ENCODE results near the gene CASP10. TPM values are rescaled to one million over a fixed set of nuclear protein-coding genes. Genes with fewer than 3 reads are reported as not detected.

CASP10 gene
- total RNA-seq, 1 donor from 2014 or later: 9.0 TPM

- peak overlapping the region; percentile 64 for H3K27ac Mint-ChIP-seq
- no peak for DNase-seq (ENCODE audit: low spot score, unreplicated experiment)
These were observed 13.1 kb downstream of the CASP10 start for GRCh38 chr2:201196003-201196402.

DNA sequence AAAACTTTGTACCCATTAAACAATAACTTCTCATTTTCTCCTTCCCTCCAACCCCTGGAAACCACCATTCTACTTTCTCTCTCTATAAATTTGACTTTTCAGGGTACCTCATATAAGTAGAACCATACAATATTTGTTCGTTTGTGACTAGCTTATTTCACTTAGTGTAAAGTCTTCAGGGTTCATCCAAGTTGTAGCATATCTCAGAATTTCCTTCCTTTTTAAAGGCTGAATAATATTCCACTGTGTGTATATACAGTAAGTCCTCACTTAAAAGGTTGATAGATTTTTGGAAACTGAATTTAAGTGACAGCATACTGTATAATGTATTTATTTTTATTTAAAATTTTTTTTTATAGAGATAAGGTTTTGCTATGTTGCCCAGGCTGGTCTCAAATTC is 13.9 kb downstream of the CASP10 start:
- TF ChIP-seq, protein P1, sequence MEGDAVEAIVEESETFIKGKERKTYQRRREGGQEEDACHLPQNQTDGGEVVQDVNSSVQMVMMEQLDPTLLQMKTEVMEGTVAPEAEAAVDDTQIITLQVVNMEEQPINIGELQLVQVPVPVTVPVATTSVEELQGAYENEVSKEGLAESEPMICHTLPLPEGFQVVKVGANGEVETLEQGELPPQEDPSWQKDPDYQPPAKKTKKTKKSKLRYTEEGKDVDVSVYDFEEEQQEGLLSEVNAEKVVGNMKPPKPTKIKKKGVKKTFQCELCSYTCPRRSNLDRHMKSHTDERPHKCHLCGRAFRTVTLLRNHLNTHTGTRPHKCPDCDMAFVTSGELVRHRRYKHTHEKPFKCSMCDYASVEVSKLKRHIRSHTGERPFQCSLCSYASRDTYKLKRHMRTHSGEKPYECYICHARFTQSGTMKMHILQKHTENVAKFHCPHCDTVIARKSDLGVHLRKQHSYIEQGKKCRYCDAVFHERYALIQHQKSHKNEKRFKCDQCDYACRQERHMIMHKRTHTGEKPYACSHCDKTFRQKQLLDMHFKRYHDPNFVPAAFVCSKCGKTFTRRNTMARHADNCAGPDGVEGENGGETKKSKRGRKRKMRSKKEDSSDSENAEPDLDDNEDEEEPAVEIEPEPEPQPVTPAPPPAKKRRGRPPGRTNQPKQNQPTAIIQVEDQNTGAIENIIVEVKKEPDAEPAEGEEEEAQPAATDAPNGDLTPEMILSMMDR (IDR thresholded peaks at IDR 0.05; ENCODE audit: unreplicated experiment): no peak
- Mint-ChIP-seq H3K4me1 (ENCODE audit: low read depth) (peaks cover 29% of the 10 kb centered on the region), H3K9me3 (ENCODE audit: low read depth) (no peaks in the 10 kb centered on the region), H3K27ac (no peak overlapping the region), H3K4me3 (ENCODE audit: low read depth) (no peak overlapping the region), H3K36me3 (ENCODE audit: insufficient read depth) (peaks cover 11% of the 10 kb centered on the region), H3K27me3 (no peaks in the 10 kb centered on the region)
- DNase-seq (ENCODE audit: low spot score, unreplicated experiment): no peak

More at GRCh38 chr2:201196003-201196402, 13.1 kb downstream of the CASP10 start:
- H3K27me3 Mint-ChIP-seq: no peaks in the 10 kb centered on the region
- H3K4me1 Mint-ChIP-seq (ENCODE audit: low read depth): peaks cover 37% of the 10 kb centered on the region
- TF ChIP-seq, protein P1 (IDR thresholded peaks at IDR 0.05; ENCODE audit: unreplicated experiment): no peak
- H3K9me3 Mint-ChIP-seq (ENCODE audit: low read depth): no peaks in the 10 kb centered on the region
- no peak overlapping the region for H3K4me3 Mint-ChIP-seq (ENCODE audit: low read depth)
- H3K36me3 Mint-ChIP-seq (ENCODE audit: insufficient read depth): peaks cover 10% of the 10 kb centered on the region

- TF ChIP-seq, protein P1 (IDR thresholded peaks at IDR 0.05; ENCODE audit: unreplicated experiment): no peak
- Mint-ChIP-seq H3K27ac (no peak overlapping the region), H3K4me3 (ENCODE audit: low read depth) (no peak overlapping the region), H3K4me1 (ENCODE audit: low read depth) (peaks cover 22% of the 10 kb centered on the region), H3K27me3 (no peaks in the 10 kb centered on the region), H3K36me3 (ENCODE audit: insufficient read depth) (peaks cover 11% of the 10 kb centered on the region), H3K9me3 (ENCODE audit: low read depth) (no peaks in the 10 kb centered on the region)
- no peak for DNase-seq (ENCODE audit: low spot score, unreplicated experiment)
These were observed 14.8 kb downstream of the CASP10 start for GRCh38 chr2:201197781-201198180.

DNA sequence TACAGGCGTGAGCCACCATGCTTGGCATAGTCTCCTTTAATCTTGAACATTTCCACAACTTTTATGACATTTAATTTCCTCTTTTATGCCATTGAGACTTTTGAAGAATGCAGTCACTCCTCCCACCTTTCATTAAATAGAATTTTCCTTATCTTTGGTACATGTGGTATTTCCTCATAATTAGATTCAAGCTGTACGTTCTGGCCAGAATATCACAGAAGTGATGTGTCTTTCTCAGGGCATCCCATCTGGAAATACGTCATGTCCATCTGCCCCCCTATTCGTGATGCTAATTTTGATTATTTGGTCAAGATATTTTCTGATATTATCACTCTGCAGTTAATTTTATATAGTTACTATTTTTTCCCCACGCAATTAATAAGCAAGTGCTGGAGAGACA is 16.9 kb downstream of the CASP10 start:
- DNase-seq (ENCODE audit: low spot score, unreplicated experiment): no peak
- no peak overlapping the region for H3K27ac Mint-ChIP-seq
- H3K27me3 Mint-ChIP-seq: no peaks in the 10 kb centered on the region
- no peak overlapping the region for H3K4me3 Mint-ChIP-seq (ENCODE audit: low read depth)
- H3K36me3 Mint-ChIP-seq (ENCODE audit: insufficient read depth): peaks cover 9% of the 10 kb centered on the region
- H3K9me3 Mint-ChIP-seq (ENCODE audit: low read depth): no peaks in the 10 kb centered on the region
- H3K4me1 Mint-ChIP-seq (ENCODE audit: low read depth): peaks cover 21% of the 10 kb centered on the region
- TF ChIP-seq, protein P1 (IDR thresholded peaks at IDR 0.05; ENCODE audit: unreplicated experiment): no peak

GRCh38 chr2:201200345-201200744 is 17.4 kb downstream of the CASP10 start:
- no peaks in the 10 kb centered on the region for H3K9me3 Mint-ChIP-seq (ENCODE audit: low read depth)
- H3K27ac Mint-ChIP-seq: peak overlapping the region; percentile 4
- peaks cover 21% of the 10 kb centered on the region for H3K4me1 Mint-ChIP-seq (ENCODE audit: low read depth)

More at GRCh38 chr2:201200345-201200744, 17.4 kb downstream of the CASP10 start:
- Mint-ChIP-seq H3K36me3 (ENCODE audit: insufficient read depth) (peaks cover 7% of the 10 kb centered on the region), H3K27me3 (no peaks in the 10 kb centered on the region), H3K4me3 (ENCODE audit: low read depth) (no peak overlapping the region)
- TF ChIP-seq, protein P1 (IDR thresholded peaks at IDR 0.05; ENCODE audit: unreplicated experiment): no peak
- DNase-seq (ENCODE audit: low spot score, unreplicated experiment): no peak
